NCI-H526 treated with DMSO at 0.1 percent for 48 hours (cell line): ENCODE results near the gene PLCD1.
"Not testable (repeated sequence)": the region's sequence is repeated elsewhere in the genome, so short reads cannot be mapped to it uniquely, and the experiment has no call there.

ENCODE experiments used
- DNase-seq: peaks from one replicate; lab custom pipeline; 2025; lab: John Stamatoyannopoulos, UW

The PLCD1 gene

GRCh38 chr3:38029400-38030125, at the start of gene PLCD1:
TSS of gene PLCD1 (minus strand) at chr3:38029642. CDS start at chr3:38029539, 103 bp downstream.
- no peak for DNase-seq

GRCh38 chr3:38077073-38077472, 47.6 kb upstream of the PLCD1 start:
- not testable (repeated sequence) for DNase-seq

GRCh38 chr3:38070013-38070412, 40.6 kb upstream of the PLCD1 start:
- DNase-seq = no peak

- no peak for DNase-seq
These were observed 38.2 kb upstream of the PLCD1 start for GRCh38 chr3:38067508-38068233.

GRCh38 chr3:38064453-38064852, 35.0 kb upstream of the PLCD1 start:
- not testable (repeated sequence) for DNase-seq

- no peak for DNase-seq
These were observed 33.4 kb upstream of the PLCD1 start for GRCh38 chr3:38062809-38063208.

- DNase-seq = no peak
These were observed 30.1 kb upstream of the PLCD1 start for GRCh38 chr3:38059591-38059990.

GRCh38 chr3:38059148-38059547, 29.7 kb upstream of the PLCD1 start:
- DNase-seq = no peak

GRCh38 chr3:38054499-38055001, 25.1 kb upstream of the PLCD1 start:
- no peak for DNase-seq

- DNase-seq = not testable (repeated sequence)
These were observed 24.5 kb upstream of the PLCD1 start for GRCh38 chr3:38053813-38054498.

- not testable (repeated sequence) for DNase-seq
These were observed 23.8 kb upstream of the PLCD1 start for GRCh38 chr3:38053286-38053685.

GRCh38 chr3:38051131-38051530, 21.7 kb upstream of the PLCD1 start:
- no peak for DNase-seq

GRCh38 chr3:38049358-38050126, 20.1 kb upstream of the PLCD1 start:
- DNase-seq = no peak

- DNase-seq = no peak
These were observed 18.5 kb upstream of the PLCD1 start for GRCh38 chr3:38047896-38048295.

- no peak for DNase-seq
These were observed 17.4 kb upstream of the PLCD1 start for GRCh38 chr3:38046821-38047220.

GRCh38 chr3:38046027-38046426, 16.6 kb upstream of the PLCD1 start:
- no peak for DNase-seq

GRCh38 chr3:38043486-38043885, 14.0 kb upstream of the PLCD1 start:
- DNase-seq = no peak

- DNase-seq = no peak
These were observed 11.0 kb upstream of the PLCD1 start for GRCh38 chr3:38040401-38040800.

GRCh38 chr3:38039899-38040261, 10.4 kb upstream of the PLCD1 start:
- DNase-seq = no peak

GRCh38 chr3:38039101-38039898, 9.9 kb upstream of the PLCD1 start, which contains the start of gene DLEC1:
TSS of gene DLEC1 (plus strand) at chr3:38039208. CDS start at chr3:38039226, 18 bp downstream.
- no peak for DNase-seq

GRCh38 chr3:38038447-38038911, 9.0 kb upstream of the PLCD1 start:
- DNase-seq = no peak
